Lung (tissue), 12 donors: ENCODE measurements around the gene PRDM16. TPM values are rescaled to one million over a fixed set of nuclear protein-coding genes. Genes with fewer than 3 reads are reported as not detected.

ENCODE experiments used
- ATAC-seq: fragments of 200-7000 bp; cut with Tn5 transposase; one replicate; pipeline ENCODE4 v1.9.1; 2020; ENCODE audit warnings: moderate number of reproducible peaks; ENCODE audit not compliant: insufficient read depth, low FRiP score
- DNase-seq, 3 donors: peaks; one replicate each; pipeline ENCODE4 v3.0.0-alpha.2; 2013 to 2017
- H3K27ac ChIP-seq, 2 donors: one replicate each; pipeline ENCODE4 v1.5.1; 2013; ENCODE audit warnings: mild to moderate bottlenecking in 2 of 2, moderate library complexity in 2 of 2, control low read depth in 1 of 2, inconsistent platforms in 1 of 2, low read depth in 1 of 2, low read length in 1 of 2
- H3K27me3 ChIP-seq, 3 donors: one replicate each; pipeline ENCODE4 v1.5.1; 2013; ENCODE audit warnings: low read length in 2 of 3; ENCODE audit not compliant: control insufficient read depth in 3 of 3, insufficient read depth in 3 of 3
- H3K36me3 ChIP-seq, 4 donors: one replicate each; pipeline ENCODE4 v1.5.1; 2013; ENCODE audit warnings: low read length in 4 of 4, mild to moderate bottlenecking in 1 of 4, moderate library complexity in 1 of 4; ENCODE audit not compliant: control insufficient read depth in 4 of 4, insufficient read depth in 4 of 4
- H3K4me1 ChIP-seq, 5 donors: one replicate each; pipeline ENCODE4 v1.5.1; 2013; ENCODE audit warnings: low read length in 5 of 5, mild to moderate bottlenecking in 2 of 5, moderate library complexity in 1 of 5; ENCODE audit not compliant: control insufficient read depth in 5 of 5, insufficient read depth in 5 of 5
- H3K4me3 ChIP-seq: one replicate; pipeline ENCODE4 v1.5.1; 2013; ENCODE audit warnings: mild to moderate bottlenecking, control low read depth, moderate library complexity
- H3K9ac ChIP-seq, 2 donors: one replicate each; pipeline ENCODE4 v1.5.1; 2013; ENCODE audit warnings: low read length in 2 of 2, control low read depth in 1 of 2; ENCODE audit not compliant: insufficient read depth in 1 of 2
- H3K9me3 ChIP-seq, 4 donors: one replicate each; pipeline ENCODE4 v1.5.1; 2013; ENCODE audit warnings: low read length in 3 of 4, mild to moderate bottlenecking in 1 of 4, moderate library complexity in 1 of 4; ENCODE audit not compliant: control insufficient read depth in 4 of 4, insufficient read depth in 3 of 4
- WGBS, 2 donors: extraction: QIAGEN DNeasy Blood & Tissue Kit; methylation state at CpG; one replicate each; pipeline ENCODE4 v1.1.7; 2013; 5-methylcytosine and 5-hydroxymethylcytosine counted together
- polyA plus RNA-seq, 2 donors: library from polyadenylated mRNA; stranded (reverse); fragments of 200-250 nt; gene quantifications; one replicate each; pipeline ENCODE4 v1.2.1, GENCODE V29; 2013
- total RNA-seq, 2 donors: library from RNA; depleted of rRNA in 1 of 2; stranded (reverse); fragments of >200 nt in 1 of 2; gene quantifications; one replicate each; pipeline ENCODE4 v1.2.1, GENCODE V29; 2014 to 2021
- TF ChIP-seq, protein P1 (sequence below): IDR thresholded peaks from 2 replicates; pipeline ENCODE4 v1.5.1; 2012; ENCODE audit warnings: mild to moderate bottlenecking; ENCODE audit errors: control extremely low read depth, extremely low read depth
- donor health status: control.
- donor health status: control.
- donor health status: Bipolar disorder and iron deficiency.
- donor health status: healthy.
- donor health status: DM: yes; HTN: yes; CAD: no.

The PRDM16 gene
- total and polyA plus RNA-seq, 4 donors: 2.4 to 36.5 (median 13.1) TPM

- H3K36me3 ChIP-seq: no peaks in the 10 kb centered on the region
- peaks cover 0 to 18% (median 4%) of the 10 kb centered on the region in 5 donors for H3K4me1 ChIP-seq
- 83 to 84% methylated on average over 3 of the region's 3 CpGs for WGBS, 2 donors
- no peaks in the 10 kb centered on the region for H3K27me3 ChIP-seq
- no peak for ATAC-seq
- H3K9ac ChIP-seq: no peak overlapping the region
- H3K9me3 ChIP-seq: no peaks in the 10 kb centered on the region
- TF ChIP-seq, protein P1, sequence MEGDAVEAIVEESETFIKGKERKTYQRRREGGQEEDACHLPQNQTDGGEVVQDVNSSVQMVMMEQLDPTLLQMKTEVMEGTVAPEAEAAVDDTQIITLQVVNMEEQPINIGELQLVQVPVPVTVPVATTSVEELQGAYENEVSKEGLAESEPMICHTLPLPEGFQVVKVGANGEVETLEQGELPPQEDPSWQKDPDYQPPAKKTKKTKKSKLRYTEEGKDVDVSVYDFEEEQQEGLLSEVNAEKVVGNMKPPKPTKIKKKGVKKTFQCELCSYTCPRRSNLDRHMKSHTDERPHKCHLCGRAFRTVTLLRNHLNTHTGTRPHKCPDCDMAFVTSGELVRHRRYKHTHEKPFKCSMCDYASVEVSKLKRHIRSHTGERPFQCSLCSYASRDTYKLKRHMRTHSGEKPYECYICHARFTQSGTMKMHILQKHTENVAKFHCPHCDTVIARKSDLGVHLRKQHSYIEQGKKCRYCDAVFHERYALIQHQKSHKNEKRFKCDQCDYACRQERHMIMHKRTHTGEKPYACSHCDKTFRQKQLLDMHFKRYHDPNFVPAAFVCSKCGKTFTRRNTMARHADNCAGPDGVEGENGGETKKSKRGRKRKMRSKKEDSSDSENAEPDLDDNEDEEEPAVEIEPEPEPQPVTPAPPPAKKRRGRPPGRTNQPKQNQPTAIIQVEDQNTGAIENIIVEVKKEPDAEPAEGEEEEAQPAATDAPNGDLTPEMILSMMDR: no peak
- DNase-seq: no peak
- no peak overlapping the region for H3K27ac ChIP-seq
- no peak overlapping the region for H3K4me3 ChIP-seq
Observed at GRCh38 chr1:3208819-3209200, 139.8 kb downstream of the PRDM16 start.

GRCh38 chr1:3209201-3209600 lies 140.2 kb downstream of the PRDM16 start:
- Histone ChIP-seq H3K36me3 (no peaks in the 10 kb centered on the region), H3K4me3 (no peak overlapping the region), H3K27me3 (no peaks in the 10 kb centered on the region), H3K9me3 (no peaks in the 10 kb centered on the region), H3K9ac (no peak overlapping the region), H3K27ac (no peak overlapping the region), H3K4me1 (peaks cover 0 to 18% (median 4%) of the 10 kb centered on the region in 5 donors)
- DNase-seq (no peak), ATAC-seq (no peak)
- TF ChIP-seq, protein P1: no peak
- WGBS, 2 donors: 91 to 92% methylated on average over 19 of the region's 19 CpGs

DNA sequence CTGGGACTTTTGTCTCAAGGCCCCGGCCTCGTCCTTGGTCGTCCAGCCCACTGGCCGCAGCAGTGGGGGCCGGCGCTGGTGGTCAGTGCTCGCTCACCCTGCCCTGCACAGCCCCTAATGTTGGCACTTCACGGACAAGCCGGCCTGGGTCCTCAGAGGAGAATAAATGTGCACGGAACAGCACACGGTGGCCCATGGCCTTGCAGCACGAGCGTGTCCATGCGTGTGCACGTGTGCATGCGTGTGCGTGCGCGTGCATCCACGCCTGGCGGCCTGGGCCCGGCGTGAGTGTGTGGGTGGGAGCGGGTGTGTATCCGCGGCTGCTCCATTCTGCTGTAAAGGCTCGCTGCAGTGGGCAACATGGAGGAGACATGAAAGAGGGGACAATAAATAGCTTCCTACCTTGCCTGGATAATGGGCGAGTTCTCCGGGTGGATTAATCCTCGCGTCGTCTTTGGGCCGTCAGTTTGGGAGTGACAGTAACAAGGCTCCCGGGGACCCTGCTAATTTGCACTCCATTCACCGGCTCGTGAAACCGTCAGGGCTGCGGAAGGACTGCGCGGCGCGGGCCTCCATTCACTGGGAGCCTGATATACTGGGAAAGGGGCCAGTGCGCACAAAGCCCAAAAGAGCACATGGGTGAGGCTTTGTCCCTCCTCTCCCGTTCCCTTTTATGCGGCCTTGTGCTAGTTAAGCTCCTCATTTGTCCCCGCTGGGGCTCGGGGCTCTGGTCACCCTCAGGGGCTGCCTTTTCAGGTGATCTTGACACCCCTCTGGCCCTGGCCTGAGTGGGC lies 142.8 kb downstream of the PRDM16 start:
- no peak for ATAC-seq
- H3K36me3 ChIP-seq: no peaks in the 10 kb centered on the region
- H3K4me1 ChIP-seq: peaks cover 0 to 9% (median 4%) of the 10 kb centered on the region in 5 donors
- H3K27me3 ChIP-seq: peaks cover 0 to 4% (median 0%) of the 10 kb centered on the region in 3 donors
- H3K9ac ChIP-seq: no peak overlapping the region
- TF ChIP-seq, protein P1: no peak
- no peak for DNase-seq
- H3K4me3 ChIP-seq: no peak overlapping the region
- H3K27ac ChIP-seq: no peak overlapping the region
- no peaks in the 10 kb centered on the region for H3K9me3 ChIP-seq
- 93 to 94% methylated on average over 47 of the region's 47 CpGs for WGBS, 2 donors
